ENCODE results near the gene C1orf185. TPM values are rescaled to one million over a fixed set of nuclear protein-coding genes. Genes with fewer than 3 reads are reported as not detected.

Gene C1orf185
- polyA plus RNA-seq, 1 donor (not counting 4 experiments of a cell fraction or from before 2014, with no cell fraction given): not detected

DNA sequence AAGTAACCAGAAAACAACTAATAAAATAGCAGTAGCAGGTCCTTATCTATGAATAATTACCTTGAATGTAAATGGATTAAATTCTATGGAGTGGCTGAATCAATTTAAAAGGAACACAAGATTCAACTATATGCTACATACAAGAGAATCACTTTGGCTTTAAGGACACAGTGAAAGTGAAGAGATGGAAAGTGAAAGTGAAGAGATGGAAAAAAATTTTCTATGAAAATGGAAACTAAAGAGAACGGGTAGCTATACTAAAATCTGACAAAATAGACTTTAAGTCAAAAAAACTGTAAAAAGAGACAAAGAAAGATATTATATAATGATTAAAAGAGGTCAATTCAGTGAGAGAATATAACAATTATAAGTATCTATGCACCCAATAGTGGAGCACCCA is 54.7 kb downstream of the C1orf185 start:
- DNase-seq (ENCODE audit: low read depth, low spot score) (no peak), FAIRE-seq (no peak)
- TF ChIP-seq EZH2 (IDR thresholded peaks at IDR 0.05; ENCODE audit: low read length): no peak
- TF ChIP-seq, protein P1, sequence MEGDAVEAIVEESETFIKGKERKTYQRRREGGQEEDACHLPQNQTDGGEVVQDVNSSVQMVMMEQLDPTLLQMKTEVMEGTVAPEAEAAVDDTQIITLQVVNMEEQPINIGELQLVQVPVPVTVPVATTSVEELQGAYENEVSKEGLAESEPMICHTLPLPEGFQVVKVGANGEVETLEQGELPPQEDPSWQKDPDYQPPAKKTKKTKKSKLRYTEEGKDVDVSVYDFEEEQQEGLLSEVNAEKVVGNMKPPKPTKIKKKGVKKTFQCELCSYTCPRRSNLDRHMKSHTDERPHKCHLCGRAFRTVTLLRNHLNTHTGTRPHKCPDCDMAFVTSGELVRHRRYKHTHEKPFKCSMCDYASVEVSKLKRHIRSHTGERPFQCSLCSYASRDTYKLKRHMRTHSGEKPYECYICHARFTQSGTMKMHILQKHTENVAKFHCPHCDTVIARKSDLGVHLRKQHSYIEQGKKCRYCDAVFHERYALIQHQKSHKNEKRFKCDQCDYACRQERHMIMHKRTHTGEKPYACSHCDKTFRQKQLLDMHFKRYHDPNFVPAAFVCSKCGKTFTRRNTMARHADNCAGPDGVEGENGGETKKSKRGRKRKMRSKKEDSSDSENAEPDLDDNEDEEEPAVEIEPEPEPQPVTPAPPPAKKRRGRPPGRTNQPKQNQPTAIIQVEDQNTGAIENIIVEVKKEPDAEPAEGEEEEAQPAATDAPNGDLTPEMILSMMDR (optimal IDR thresholded peaks at IDR 0.05 in 1 of 3, IDR thresholded peaks at IDR 0.05 in 1 of 3, conservative IDR thresholded peaks at IDR 0.05 in 1 of 3; ENCODE audit: extremely low read depth in 1 of 3, insufficient read depth in 2 of 3, low read length in 3 of 3): no peak
- dilution Hi-C loops (cut with MboI; ENCODE audit: extremely low pct_ligation_motif_present, low sequenced_read_pairs): no loop called here
- no peaks in the 10 kb centered on the region for H3K27me3 ChIP-seq (ENCODE audit: control insufficient read depth, extremely low read depth, insufficient read depth, low read length)
- H3K36me3 ChIP-seq (ENCODE audit: control insufficient read depth in 2 of 2, extremely low read depth in 1 of 2, insufficient read depth in 2 of 2, low read length in 2 of 2): no peaks in the 10 kb centered on the region
- no peak overlapping the region for H2AFZ ChIP-seq (ENCODE audit: control insufficient read depth, low read length)
- H3K4me3 ChIP-seq (ENCODE audit: control insufficient read depth in 2 of 3, extremely low read depth in 1 of 3, insufficient read depth in 2 of 3, low read depth in 1 of 3, low read length in 3 of 3): no peak overlapping the region
- no peaks in the 10 kb centered on the region for H3K9me1 ChIP-seq (ENCODE audit: control insufficient read depth, extremely low read depth, insufficient read depth, low read length)
- no peak overlapping the region for H3K9ac ChIP-seq (ENCODE audit: control insufficient read depth, extremely low read depth, insufficient read depth, low read length)
- H3K9me3 ChIP-seq (ENCODE audit: control insufficient read depth, low read depth, low read length): no peaks in the 10 kb centered on the region
- H3K4me1 ChIP-seq (ENCODE audit: control insufficient read depth, extremely low read depth, insufficient read depth, low read length): no peaks in the 10 kb centered on the region
- H3K4me2 ChIP-seq (ENCODE audit: control insufficient read depth, extremely low read depth, insufficient read depth, low read depth, low read length): no peak overlapping the region
- H3K79me2 ChIP-seq (ENCODE audit: control insufficient read depth, insufficient read depth, low read length): no peaks in the 10 kb centered on the region
- no peaks in the 10 kb centered on the region for H4K20me1 ChIP-seq (ENCODE audit: control insufficient read depth, extremely low read depth, insufficient read depth, low read length)
- no peak overlapping the region for H3K27ac ChIP-seq (ENCODE audit: control insufficient read depth, insufficient read depth, low read length)

DNA sequence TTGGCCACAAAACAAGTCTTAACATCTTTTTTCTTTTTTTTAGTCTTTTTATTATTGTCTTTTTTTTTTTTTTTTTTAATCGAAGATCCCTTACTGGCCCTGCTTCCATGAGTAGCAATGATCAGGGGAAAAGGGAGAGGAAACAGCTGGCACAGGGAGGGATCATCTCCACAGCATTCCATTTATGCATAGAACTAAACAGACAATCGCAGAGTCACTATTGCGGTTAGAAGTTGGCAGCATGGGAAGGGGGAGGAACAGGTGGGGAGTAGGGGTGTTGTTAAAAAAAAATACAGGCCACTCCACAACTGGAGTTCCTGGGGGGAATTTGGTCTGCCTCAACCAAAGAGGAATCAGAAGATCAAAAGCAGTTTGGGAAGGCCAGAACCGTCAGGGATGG is 55.4 kb downstream of the C1orf185 start:
- H3K9me1 ChIP-seq (ENCODE audit: control insufficient read depth, extremely low read depth, insufficient read depth, low read length): no peaks in the 10 kb centered on the region
- H3K4me3 ChIP-seq (ENCODE audit: control insufficient read depth in 2 of 3, extremely low read depth in 1 of 3, insufficient read depth in 2 of 3, low read depth in 1 of 3, low read length in 3 of 3): no peak overlapping the region
- no peaks in the 10 kb centered on the region for H3K27me3 ChIP-seq (ENCODE audit: control insufficient read depth, extremely low read depth, insufficient read depth, low read length)
- no peaks in the 10 kb centered on the region for H3K79me2 ChIP-seq (ENCODE audit: control insufficient read depth, insufficient read depth, low read length)
- dilution Hi-C loops (cut with MboI; ENCODE audit: extremely low pct_ligation_motif_present, low sequenced_read_pairs): no loop called here
- no peaks in the 10 kb centered on the region for H4K20me1 ChIP-seq (ENCODE audit: control insufficient read depth, extremely low read depth, insufficient read depth, low read length)
- no peaks in the 10 kb centered on the region for H3K36me3 ChIP-seq (ENCODE audit: control insufficient read depth in 2 of 2, extremely low read depth in 1 of 2, insufficient read depth in 2 of 2, low read length in 2 of 2)
- no peak overlapping the region for H3K4me2 ChIP-seq (ENCODE audit: control insufficient read depth, extremely low read depth, insufficient read depth, low read depth, low read length)
- no peak for DNase-seq (ENCODE audit: low read depth, low spot score)
- no peak for TF ChIP-seq EZH2 (IDR thresholded peaks at IDR 0.05; ENCODE audit: low read length)
- TF ChIP-seq, protein P1 (optimal IDR thresholded peaks at IDR 0.05 in 1 of 3, IDR thresholded peaks at IDR 0.05 in 1 of 3, conservative IDR thresholded peaks at IDR 0.05 in 1 of 3; ENCODE audit: extremely low read depth in 1 of 3, insufficient read depth in 2 of 3, low read length in 3 of 3): no peak
- no peak for FAIRE-seq
- no peaks in the 10 kb centered on the region for H3K9me3 ChIP-seq (ENCODE audit: control insufficient read depth, low read depth, low read length)
- no peak overlapping the region for H2AFZ ChIP-seq (ENCODE audit: control insufficient read depth, low read length)
- H3K9ac ChIP-seq (ENCODE audit: control insufficient read depth, extremely low read depth, insufficient read depth, low read length): no peak overlapping the region
- no peaks in the 10 kb centered on the region for H3K4me1 ChIP-seq (ENCODE audit: control insufficient read depth, extremely low read depth, insufficient read depth, low read length)
- no peak overlapping the region for H3K27ac ChIP-seq (ENCODE audit: control insufficient read depth, insufficient read depth, low read length)
